CD4-positive, alpha-beta T cell treated with Interleukin-15 for 4 hours (primary cell): Measurements from ENCODE around the gene UTS2B.

Experiments used
- DNase-seq: peaks from one replicate; pipeline ENCODE4 v3.0.0-alpha.2; 2020; ENCODE audit warnings: low spot score

Gene UTS2B

DNA sequence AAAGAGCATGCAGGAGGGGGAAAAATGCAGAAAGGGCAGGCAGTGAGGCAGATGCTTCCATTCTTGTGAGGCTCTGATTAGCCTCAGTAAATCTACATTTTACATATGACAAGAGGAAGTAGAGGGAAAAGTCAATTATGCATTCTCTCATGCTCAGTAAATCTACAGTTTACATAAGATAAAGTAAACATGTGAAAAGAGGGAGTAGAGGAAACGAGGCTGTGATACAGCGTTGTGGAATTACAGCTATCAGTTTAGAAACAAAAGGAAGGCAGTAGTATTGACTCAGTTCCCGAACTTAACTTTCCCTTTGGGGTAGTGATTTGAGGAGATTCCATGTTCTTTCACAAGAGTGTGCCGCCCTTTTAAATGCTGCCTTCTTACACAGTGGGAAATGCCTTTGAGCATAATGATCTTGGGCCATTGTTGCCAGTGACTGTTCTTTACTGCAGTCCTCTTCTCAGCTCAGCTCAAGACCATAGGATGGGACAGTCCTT, 92.0 kb downstream of the UTS2B start:
- no peak for DNase-seq

DNA sequence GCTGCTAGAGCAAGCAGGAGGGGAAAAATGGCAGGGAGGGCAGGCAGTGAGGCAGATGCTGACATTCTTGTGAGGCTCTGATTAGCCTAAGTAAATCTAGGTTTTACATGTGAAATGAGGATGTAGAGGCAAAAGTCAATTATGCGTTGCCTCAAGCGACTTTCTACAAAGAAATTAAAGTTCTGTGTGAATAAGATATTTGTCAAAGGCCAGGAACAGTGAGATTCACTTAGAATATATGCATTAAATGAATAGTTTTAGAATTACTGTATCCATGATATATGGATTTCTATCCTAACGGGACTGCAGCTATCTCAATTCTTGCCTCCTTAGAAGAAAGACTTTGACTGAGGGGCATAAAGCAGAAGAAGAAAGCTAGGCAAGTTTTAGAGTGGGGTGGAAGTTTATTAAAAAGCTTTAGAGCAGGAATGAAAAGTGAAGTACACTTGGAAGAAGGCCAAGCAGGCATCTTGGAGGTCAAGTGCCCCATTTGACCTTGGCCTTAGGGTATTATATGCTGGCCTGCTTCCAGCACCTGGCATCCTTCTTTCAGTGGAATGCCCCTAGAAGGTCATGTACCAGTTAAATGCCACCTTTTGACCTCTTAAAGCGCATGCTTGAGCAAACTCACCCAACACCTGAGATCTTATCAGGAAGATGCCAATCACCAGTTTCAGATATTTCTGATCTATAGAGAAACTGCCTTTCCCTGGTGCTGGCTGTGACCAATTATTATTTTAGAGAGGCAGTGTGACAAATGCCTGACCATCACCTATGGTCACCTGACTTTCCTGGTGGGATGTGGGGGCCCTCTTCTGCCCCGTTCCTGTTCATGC, 93.1 kb downstream of the UTS2B start:
- DNase-seq: no peak

DNA sequence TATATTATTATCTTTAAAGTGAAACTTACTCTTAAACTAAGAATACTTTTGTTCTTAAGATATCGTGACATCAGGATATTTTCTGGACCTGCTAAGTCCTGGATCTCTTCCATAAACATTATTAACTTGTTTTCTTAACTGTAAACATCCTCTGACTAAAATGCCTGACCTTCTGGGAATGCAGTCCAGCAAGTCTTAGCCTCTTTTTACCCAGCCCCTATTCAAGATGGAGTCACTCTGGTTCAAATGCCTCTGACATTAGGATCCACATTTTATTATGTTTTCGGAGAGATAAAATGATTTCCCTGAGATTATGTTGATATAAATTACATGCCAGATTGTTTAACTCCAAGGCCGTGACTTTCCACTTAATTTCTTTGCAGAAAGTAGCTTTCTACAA, 93.7 kb downstream of the UTS2B start:
- DNase-seq: no peak

DNA sequence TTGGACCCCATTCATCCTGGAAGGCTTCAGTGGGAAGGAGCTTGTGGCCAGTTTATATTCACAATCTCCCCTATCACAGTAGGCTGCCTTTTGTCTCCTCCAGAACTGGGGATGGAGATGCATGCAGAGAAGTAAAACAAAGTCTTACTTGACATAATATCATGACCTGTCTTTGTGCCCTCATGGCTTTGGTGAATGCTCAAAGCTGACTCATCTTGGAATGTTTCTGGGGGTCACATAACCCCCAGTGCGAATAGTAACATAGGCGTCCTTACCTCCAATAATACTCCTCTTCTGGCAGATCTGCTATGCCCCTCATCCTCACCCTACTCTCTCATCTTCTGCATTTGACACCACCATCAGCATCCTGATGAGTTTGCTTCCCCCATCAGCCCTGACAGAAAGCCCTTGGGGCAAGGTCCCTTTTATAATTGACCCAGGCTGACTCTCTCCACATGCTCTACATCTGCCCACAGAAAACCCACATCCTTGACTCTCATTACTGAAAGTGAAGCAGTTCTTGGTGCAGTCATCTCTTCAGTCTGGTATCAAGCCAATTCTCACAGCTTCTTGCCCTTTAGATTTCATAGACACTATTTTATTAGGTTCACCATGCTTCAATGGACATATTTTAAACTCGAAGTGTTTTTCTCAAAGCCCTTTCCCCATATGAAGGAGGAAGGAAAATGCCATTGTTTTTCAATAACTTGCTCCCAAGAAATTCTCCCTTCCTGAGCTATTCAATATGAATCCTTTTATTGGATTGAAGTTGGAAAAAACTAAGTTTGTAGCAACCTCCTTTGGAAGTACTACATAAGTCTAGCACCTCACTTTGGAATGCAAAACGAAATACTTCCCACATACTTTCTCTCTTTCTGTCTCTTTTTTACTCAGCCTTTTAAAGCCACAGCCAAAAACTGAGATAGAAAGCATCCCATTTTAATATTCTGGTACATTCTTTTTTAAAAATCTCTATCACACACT, 94.7 kb downstream of the UTS2B start:
- no peak for DNase-seq

DNA sequence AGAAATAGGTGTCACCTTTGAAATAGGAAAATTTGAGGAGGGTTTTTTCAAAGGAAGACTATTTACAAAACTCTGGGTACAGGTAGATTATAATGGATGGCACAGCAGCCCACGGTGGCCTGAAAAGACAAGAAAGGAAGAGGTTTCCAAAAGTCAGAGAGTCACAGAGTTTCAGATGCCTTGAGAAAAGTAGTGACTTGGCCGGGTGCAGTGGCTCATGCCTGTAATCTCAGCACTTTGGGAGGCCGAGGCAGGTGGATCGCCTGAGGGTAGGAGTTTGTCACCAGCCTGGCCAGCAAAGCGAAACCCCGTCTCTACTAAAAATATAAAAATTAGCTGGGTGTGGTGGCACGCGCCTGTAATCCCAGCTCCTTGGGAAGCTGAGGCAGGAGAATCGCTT, 96.1 kb downstream of the UTS2B start:
- no peak for DNase-seq

DNA sequence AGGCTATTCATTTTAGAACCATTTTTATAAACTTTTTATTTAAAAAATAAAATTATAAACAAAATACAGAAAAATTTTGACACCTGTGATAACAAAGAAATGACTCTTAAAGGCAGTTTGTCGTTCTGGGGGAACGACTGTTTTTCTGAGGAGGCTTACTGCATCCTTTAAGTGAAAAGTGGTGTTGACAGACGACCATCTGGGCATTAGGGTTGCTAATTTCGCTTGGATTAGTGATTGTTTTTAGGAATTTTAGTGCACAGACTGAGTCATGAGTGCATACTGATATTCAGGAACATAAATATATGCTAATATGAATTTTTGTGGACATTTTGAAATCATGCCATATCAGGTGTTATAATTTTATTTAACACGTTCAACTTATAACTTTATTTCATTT, 102.8 kb downstream of the UTS2B start:
- DNase-seq: no peak

DNA sequence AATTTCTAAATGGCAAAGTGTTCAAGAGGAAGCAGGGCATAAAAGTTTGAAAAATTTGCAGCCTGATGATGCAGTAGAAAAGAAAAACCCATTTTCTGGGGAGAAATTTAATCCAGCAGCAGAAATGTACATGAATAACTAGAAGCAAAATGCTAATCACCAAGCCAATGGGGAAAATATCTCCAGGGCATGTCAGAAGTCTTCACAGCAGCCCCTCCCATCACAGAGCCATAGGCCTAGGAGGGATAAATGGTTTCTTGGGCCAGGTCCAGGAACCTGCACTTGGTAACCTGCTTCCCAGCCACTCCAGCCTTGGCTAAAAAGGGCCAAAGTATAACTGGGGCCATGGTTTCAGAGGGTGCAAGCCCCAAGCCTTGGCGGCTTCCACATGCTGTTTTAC, 108.7 kb downstream of the UTS2B start:
- DNase-seq: no peak

- no peak for DNase-seq
Measured at GRCh38 chr3:191220908-191221307, 109.4 kb downstream of the UTS2B start.

GRCh38 chr3:191217301-191217700, 113.0 kb downstream of the UTS2B start:
- no peak for DNase-seq
